Large intestine (tissue), 3 donors: ENCODE results near the gene PRSS53. TPM values are rescaled to one million over a fixed set of nuclear protein-coding genes. Genes with fewer than 3 reads are reported as not detected.
A peak's percentile ranks its signal among the peaks of the same experiment; 100 is the strongest.

ENCODE experiments used
- DNase-seq, 2 donors: peaks; one replicate each; pipeline versions ENCODE4 v3.0.0 to v3.0.0-alpha.2; 2013
- H3K27ac ChIP-seq: one replicate; pipeline ENCODE4 v1.5.1; 2013; ENCODE audit warnings: low read length
- H3K27me3 ChIP-seq: 2 replicates; pipeline ENCODE4 v1.6.1; 2013; ENCODE audit warnings: low read length; ENCODE audit not compliant: control insufficient read depth, insufficient read depth
- H3K36me3 ChIP-seq: 2 replicates; pipeline ENCODE4 v1.6.1; 2013; ENCODE audit warnings: low read length; ENCODE audit not compliant: control insufficient read depth, insufficient read depth
- H3K4me1 ChIP-seq: one replicate; pipeline ENCODE4 v1.6.1; 2013; ENCODE audit warnings: low read length; ENCODE audit not compliant: control insufficient read depth, insufficient read depth
- H3K4me3 ChIP-seq: one replicate; pipeline ENCODE4 v1.5.1; 2013; ENCODE audit warnings: low read length
- H3K9me3 ChIP-seq: one replicate; pipeline ENCODE4 v1.6.1; 2013; ENCODE audit warnings: mild to moderate bottlenecking, low read depth, low read length, moderate library complexity; ENCODE audit not compliant: control insufficient read depth
- WGBS: methylation state at CpG from one replicate; pipeline ENCODE4 v1.1.5; 2013; ENCODE audit warnings: low lambda C conversion rate; ENCODE audit not compliant: insufficient coverage; 5-methylcytosine and 5-hydroxymethylcytosine counted together
- polyA plus RNA-seq: library from polyadenylated mRNA; unstranded; fragments of 120-200 nt; gene quantifications from one replicate; pipeline ENCODE4 v1.2.1, GENCODE V29; 2013

PRSS53 gene
- polyA plus RNA-seq, 1 donor, result 1.8 TPM

DNA sequence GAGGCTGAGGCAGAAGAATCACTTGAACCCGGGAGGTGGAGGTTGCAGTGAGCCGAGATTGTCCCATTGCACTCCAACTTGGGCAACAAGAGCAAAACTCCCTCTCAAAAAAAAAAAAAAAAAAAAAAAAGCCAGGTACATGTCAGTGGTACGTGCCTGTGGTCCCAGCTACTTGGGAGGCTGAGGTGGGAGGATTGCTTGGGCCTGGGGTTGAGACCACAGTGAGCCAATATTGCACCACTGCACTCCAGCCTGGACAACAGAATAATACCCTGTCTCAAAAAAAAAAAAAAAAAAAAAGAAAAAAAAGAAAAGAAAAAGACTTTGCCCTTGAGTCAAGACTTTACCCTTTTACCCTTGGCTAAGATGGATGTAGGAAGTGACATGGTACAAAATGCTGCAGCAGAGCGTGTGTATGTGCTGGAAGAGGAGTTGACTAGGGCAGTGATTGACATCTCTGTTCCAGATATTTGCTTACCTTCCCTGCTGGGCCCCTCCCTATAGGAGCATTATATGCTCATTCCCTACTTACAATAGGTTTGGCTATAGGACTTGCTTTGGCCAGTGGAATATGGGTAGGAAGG is 44.8 kb downstream of the PRSS53 start:
- DNase-seq, result peak; percentile 60 to 66
- H3K36me3 ChIP-seq, result peaks cover 16% of the 10 kb centered on the region
- peaks cover 16% of the 10 kb centered on the region for H3K4me1 ChIP-seq
- H3K27me3 ChIP-seq, result no peaks in the 10 kb centered on the region
- H3K4me3 ChIP-seq, result no peak overlapping the region
- WGBS, result no CpG with 5 or more reads among the region's 4 CpGs
- peak overlapping the region; percentile 16 for H3K27ac ChIP-seq
- H3K9me3 ChIP-seq, result no peaks in the 10 kb centered on the region

DNA sequence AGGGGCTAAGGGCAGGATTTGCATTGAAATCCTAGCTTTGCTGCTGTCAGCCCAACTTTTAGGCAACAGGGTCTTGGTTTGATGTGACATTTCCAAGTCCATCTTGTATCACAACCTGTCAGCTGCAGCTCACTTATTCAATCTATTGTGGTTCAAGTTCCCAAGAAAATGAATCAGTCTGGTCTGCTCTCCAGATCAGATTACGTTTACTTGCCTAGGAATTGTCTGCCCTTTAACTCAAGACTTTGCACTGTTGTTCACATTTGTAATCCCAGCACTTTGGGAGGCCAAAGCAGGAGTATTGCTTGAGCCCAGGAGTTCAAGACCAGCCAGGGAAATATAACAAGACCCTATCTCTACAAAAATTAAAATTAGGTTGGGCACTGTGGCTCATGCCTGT is 45.4 kb downstream of the PRSS53 start:
- Histone ChIP-seq H3K27me3 (no peaks in the 10 kb centered on the region), H3K27ac (no peak overlapping the region), H3K9me3 (no peaks in the 10 kb centered on the region), H3K36me3 (peaks cover 22% of the 10 kb centered on the region), H3K4me1 (peaks cover 16% of the 10 kb centered on the region), H3K4me3 (no peak overlapping the region)
- no peak for DNase-seq
- WGBS, result no CpG with 5 or more reads among the region's 1 CpG

DNA sequence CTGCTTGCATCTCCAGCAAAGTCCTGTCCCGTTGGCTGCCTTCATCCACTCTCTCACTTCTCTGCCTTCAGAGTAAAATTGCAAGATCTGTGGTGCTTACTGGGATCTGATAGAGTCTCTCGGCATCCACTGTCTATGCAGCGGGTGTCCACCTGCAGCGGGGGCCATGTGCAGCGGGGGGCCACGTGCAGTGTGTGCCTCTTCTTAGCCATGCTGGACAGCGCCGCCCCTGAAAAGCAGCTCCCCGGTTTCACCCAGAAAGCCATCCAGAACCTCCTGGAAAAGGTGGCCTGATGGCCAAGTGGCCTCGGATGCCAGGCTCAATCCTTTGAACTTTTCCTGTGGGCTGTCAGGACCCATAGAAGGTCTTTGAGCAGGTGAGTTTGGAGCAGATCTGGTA is 45.9 kb downstream of the PRSS53 start:
- no CpG with 5 or more reads among the region's 10 CpGs for WGBS
- H3K27me3 ChIP-seq, result no peaks in the 10 kb centered on the region
- peaks cover 27% of the 10 kb centered on the region for H3K36me3 ChIP-seq
- H3K9me3 ChIP-seq, result no peaks in the 10 kb centered on the region
- no peak overlapping the region for H3K4me3 ChIP-seq
- peaks cover 16% of the 10 kb centered on the region for H3K4me1 ChIP-seq
- H3K27ac ChIP-seq, result no peak overlapping the region
- DNase-seq, result no peak

DNA sequence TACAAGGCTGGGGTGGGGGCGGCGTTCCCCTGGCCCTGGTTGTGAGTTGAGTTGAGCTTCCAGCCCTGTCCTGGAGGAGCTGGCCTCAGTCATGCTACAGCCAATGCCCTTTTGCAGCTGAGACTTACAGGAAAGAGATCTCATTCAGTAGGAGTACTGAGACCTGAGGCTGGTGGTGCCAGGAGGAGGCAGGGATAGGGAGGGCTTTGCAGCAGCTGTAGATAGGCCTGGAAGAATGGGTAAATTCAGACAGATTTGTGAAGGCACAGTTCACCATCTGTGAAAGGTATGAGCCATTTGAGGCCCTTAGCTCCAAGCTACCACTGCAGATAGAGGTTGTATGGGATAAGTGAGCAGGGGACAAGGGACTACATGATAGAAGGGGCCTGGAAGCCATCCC is 49.8 kb downstream of the PRSS53 start:
- DNase-seq, result no peak
- H3K9me3 ChIP-seq, result no peaks in the 10 kb centered on the region
- no peak overlapping the region for H3K4me3 ChIP-seq
- H3K27ac ChIP-seq, result no peak overlapping the region
- peaks cover 16% of the 10 kb centered on the region for H3K4me1 ChIP-seq
- H3K36me3 ChIP-seq, result peaks cover 52% of the 10 kb centered on the region
- no peaks in the 10 kb centered on the region for H3K27me3 ChIP-seq
- no CpG with 5 or more reads among the region's 2 CpGs for WGBS

DNA sequence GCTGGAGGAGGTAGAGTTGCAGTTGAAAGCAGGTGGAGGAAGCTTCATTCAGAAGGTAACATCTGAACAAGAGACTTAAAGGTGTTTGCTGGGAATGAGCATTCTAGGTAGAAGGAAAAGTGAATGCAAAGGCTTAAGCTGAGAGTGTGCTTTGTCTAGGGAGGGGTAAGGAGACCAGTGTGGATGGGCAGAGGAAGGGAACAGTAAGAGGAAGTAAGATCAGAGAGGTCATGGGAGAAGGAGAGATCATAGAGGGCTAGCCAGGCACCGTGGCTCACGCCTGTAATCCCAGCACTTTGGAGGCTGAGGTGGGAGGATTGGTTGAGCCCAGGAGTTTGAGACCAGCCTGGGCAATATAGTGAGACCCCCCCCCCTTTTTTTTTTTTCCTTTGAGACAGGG is 52.1 kb downstream of the PRSS53 start:
- WGBS, result no CpG with 5 or more reads among the region's 2 CpGs
- no peak overlapping the region for H3K27ac ChIP-seq
- no peak for DNase-seq
- no peak overlapping the region for H3K4me3 ChIP-seq
- H3K36me3 ChIP-seq, result peaks cover 52% of the 10 kb centered on the region
- H3K9me3 ChIP-seq, result peaks cover 2% of the 10 kb centered on the region
- H3K27me3 ChIP-seq, result no peaks in the 10 kb centered on the region
- peaks cover 5% of the 10 kb centered on the region for H3K4me1 ChIP-seq

DNA sequence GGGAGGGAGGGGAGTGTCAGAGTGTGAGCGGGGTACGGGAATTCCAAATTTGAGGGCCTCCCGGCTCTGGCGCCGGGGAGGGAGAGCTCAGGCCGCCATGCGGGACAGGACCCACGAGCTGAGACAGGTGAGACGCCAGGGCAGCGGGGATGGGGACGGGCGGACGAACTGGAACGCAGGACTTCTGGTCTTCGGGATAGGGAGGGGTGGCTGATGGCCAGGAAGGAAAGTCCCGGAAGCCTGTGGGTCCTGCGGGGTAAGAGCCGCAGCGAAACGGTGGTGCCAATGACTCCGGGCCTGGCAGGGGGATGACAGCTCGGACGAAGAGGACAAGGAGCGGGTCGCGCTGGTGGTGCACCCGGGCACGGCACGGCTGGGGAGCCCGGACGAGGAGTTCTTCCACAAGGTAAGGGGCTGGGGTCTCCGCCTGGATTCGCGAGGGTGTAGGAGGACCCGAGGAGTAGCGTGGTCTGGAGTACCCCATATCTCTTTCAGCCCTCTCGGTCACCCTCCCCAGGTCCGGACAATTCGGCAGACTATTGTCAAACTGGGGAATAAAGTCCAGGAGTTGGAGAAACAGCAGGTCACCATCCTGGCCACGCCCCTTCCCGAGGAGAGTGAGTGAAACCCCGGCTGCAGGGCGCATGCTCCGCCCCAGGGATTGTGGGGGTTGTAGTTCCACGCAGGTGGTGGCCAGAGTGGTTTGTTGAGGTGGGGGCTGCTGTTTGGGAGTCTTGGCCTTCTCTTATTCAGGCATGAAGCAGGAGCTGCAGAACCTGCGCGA is 54.8 kb downstream of the PRSS53 start:
- Histone ChIP-seq H3K4me3 (peak overlapping the region; percentile 100), H3K4me1 (peaks cover 5% of the 10 kb centered on the region)
- WGBS, result no CpG with 5 or more reads among the region's 47 CpGs

More for the DNA sequence above, 54.8 kb downstream of the PRSS53 start:
- H3K36me3 ChIP-seq, result peaks cover 35% of the 10 kb centered on the region
- peak; percentile 88 to 89 for DNase-seq
- H3K27me3 ChIP-seq, result no peaks in the 10 kb centered on the region
- H3K27ac ChIP-seq, result peak overlapping the region; percentile 90
- peaks cover 2% of the 10 kb centered on the region for H3K9me3 ChIP-seq

Other genes with a start within 250 kb of the PRSS53 start
- 25.6 TPM for gene BCL7C, start 194.9 kb downstream of the PRSS53 start, polyA plus RNA-seq
- 4.0 TPM for gene CTF1, start 192.3 kb downstream of the PRSS53 start, polyA plus RNA-seq
- gene FBXL19, start 165.4 kb downstream of the PRSS53 start, polyA plus RNA-seq, result 17.6 TPM
- 24.5 TPM for gene ORAI3, start 139.9 kb downstream of the PRSS53 start, polyA plus RNA-seq
- 12.3 TPM for gene SETD1A, start 131.2 kb downstream of the PRSS53 start, polyA plus RNA-seq
- gene HSD3B7, start 103.7 kb downstream of the PRSS53 start, polyA plus RNA-seq, result 11.7 TPM
- gene STX1B, start 78.3 kb downstream of the PRSS53 start, polyA plus RNA-seq, result 1.9 TPM
- 76.6 TPM for gene STX4, start 55.4 kb downstream of the PRSS53 start, polyA plus RNA-seq
- gene ZNF668, start 14.7 kb downstream of the PRSS53 start, polyA plus RNA-seq, result 5.4 TPM
- gene ZNF646, start 14.5 kb downstream of the PRSS53 start, polyA plus RNA-seq, result 12.4 TPM
- 51.8 TPM for gene VKORC1, start 5.9 kb upstream of the PRSS53 start, polyA plus RNA-seq
- 26.5 TPM for gene BCKDK, start 19.4 kb upstream of the PRSS53 start, polyA plus RNA-seq
- 57.7 TPM for gene KAT8, start 28.7 kb upstream of the PRSS53 start, polyA plus RNA-seq
- 252 TPM for gene PRSS8, start 46.8 kb upstream of the PRSS53 start, polyA plus RNA-seq
- gene PRSS36, start 61.1 kb upstream of the PRSS53 start, polyA plus RNA-seq, result 2.0 TPM
- 494 TPM for gene FUS, start 91.2 kb upstream of the PRSS53 start, polyA plus RNA-seq
- gene PYCARD, start 113.8 kb upstream of the PRSS53 start, polyA plus RNA-seq, result 42.4 TPM
- gene TRIM72, start 125.2 kb upstream of the PRSS53 start, polyA plus RNA-seq, result 0.10 TPM
- 0.19 TPM for gene PYDC1, start 128.2 kb upstream of the PRSS53 start, polyA plus RNA-seq
- 1.6 TPM for gene ITGAM, start 171.0 kb upstream of the PRSS53 start, polyA plus RNA-seq